GM12878 (cell line): ENCODE measurements around the gene MAP3K5. TPM values are rescaled to one million over a fixed set of nuclear protein-coding genes. Genes with fewer than 3 reads are reported as not detected.

Experiments used
- ATAC-seq: fragments of 200-7000 bp; cut with Tn5 transposase; 3 replicates; pipeline ENCODE4 v1.9.1; 2020; ENCODE audit warnings: mild to moderate bottlenecking, moderate library complexity
- BruUV-seq: library from RNA; stranded (reverse); fragments of 400-500 nt; replicated peaks from 2 replicates; lab custom pipeline; 2021; lab: Mats Ljungman, UMichigan
- CTCF ChIA-PET: fragments of 300-600 bp; sonication (Branson Sonifier 250); formaldehyde crosslinking; extraction: SDS; loops from one replicate; lab custom pipeline; 2021; ENCODE audit warnings: inconsistent platforms; lab: Yijun Ruan, JAX
- POLR2A ChIA-PET: fragments of 350-600 bp; formaldehyde crosslinking; extraction: SDS; loops from one replicate; lab custom pipeline; 2021; ENCODE audit warnings: inconsistent platforms; lab: Charles Lee
- RAD21 ChIA-PET: fragments of 300-600 bp; sonication (Branson Sonifier 250); formaldehyde crosslinking; loops from one replicate; lab custom pipeline; 2023; ENCODE audit warnings: antibody characterized with exemption; ENCODE audit not compliant: unreplicated experiment; lab: Charles Lee
- SMC1A ChIA-PET: fragments of 300-600 bp; sonication (Branson Sonifier 250); formaldehyde crosslinking; loops from one replicate; lab custom pipeline; 2023; ENCODE audit not compliant: unreplicated experiment, uncharacterized antibody; lab: Charles Lee
- DNase-seq: peaks from one replicate; pipeline ENCODE4 v3.0.0-alpha.2; 2011; ENCODE audit warnings: low read depth, low spot score
- FAIRE-seq: peaks from 3 replicates; lab custom pipeline; 2011; peaks lifted over from hg19 to GRCh38; lab: Jason Lieb, UNC
- H2AFZ ChIP-seq: 2 replicates; pipeline ENCODE4 v1.6.0; 2011; ENCODE audit warnings: low read depth, low read length, control low read depth; ENCODE audit not compliant: control insufficient read depth
- H3K27ac ChIP-seq: 2 replicates; pipeline ENCODE4 v1.5.1; 2011; ENCODE audit warnings: control low read depth; ENCODE audit not compliant: control insufficient read depth, insufficient read depth
- H3K27me3 ChIP-seq, 2 experiments: replicated peaks in 1 of 2; 2 replicates each; pipeline versions ENCODE4 v1.6.0 to v1.6.1; 2011; ENCODE audit warnings: low read length in 1 of 2; ENCODE audit not compliant: control insufficient read depth in 2 of 2, insufficient read depth in 2 of 2
- H3K36me3 ChIP-seq, 2 experiments: 2 replicates each; pipeline ENCODE4 v1.5.1; 2011; ENCODE audit warnings: low read length in 1 of 2; ENCODE audit not compliant: control insufficient read depth in 2 of 2, insufficient read depth in 2 of 2
- H3K4me1 ChIP-seq: 2 replicates; pipeline ENCODE4 v1.6.1; 2011; ENCODE audit warnings: mild to moderate bottlenecking, low read length, moderate library complexity, mixed read lengths; ENCODE audit not compliant: control insufficient read depth, insufficient read depth
- H3K4me2 ChIP-seq: 2 replicates; pipeline ENCODE4 v1.6.0; 2011; ENCODE audit warnings: control low read depth; ENCODE audit not compliant: control insufficient read depth, insufficient read depth
- H3K4me3 ChIP-seq: fragments of 200-600 bp; sonication (generic); 2 replicates; pipeline ENCODE4 v1.5.1; 2016
- H3K79me2 ChIP-seq: 2 replicates; pipeline ENCODE4 v1.6.0; 2011; ENCODE audit warnings: low read length; ENCODE audit not compliant: control insufficient read depth, insufficient read depth
- H3K9ac ChIP-seq: 2 replicates; pipeline ENCODE4 v1.8.0; 2011; ENCODE audit warnings: low read length, control low read depth, mixed read lengths; ENCODE audit not compliant: control insufficient read depth, insufficient read depth
- H3K9me3 ChIP-seq: replicated peaks from 3 replicates; pipeline ENCODE4 v1.5.1; 2011; ENCODE audit warnings: mild to moderate bottlenecking, low read length; ENCODE audit not compliant: control insufficient read depth, insufficient read depth
- H4K20me1 ChIP-seq: 2 replicates; pipeline ENCODE4 v1.6.0; 2011; ENCODE audit not compliant: control insufficient read depth, insufficient read depth
- ETV6 ChIP-seq, 2 experiments: fragments of 450-650 bp in 1 of 2; IDR thresholded peaks in 1 of 2; conservative IDR thresholded peaks in 1 of 2; 2 replicates each; pipeline ENCODE4 v1.6.1; 2014; ENCODE audit warnings: antibody characterized with exemption in 1 of 2, borderline replicate concordance in 1 of 2, low read depth in 1 of 2, mild to moderate bottlenecking in 1 of 2, moderate library complexity in 1 of 2
- MLLT1 ChIP-seq: fragments of 450-650 bp; IDR thresholded peaks from 2 replicates; pipeline ENCODE4 v1.6.1; 2016; ENCODE audit warnings: mild to moderate bottlenecking
- NR2C1 ChIP-seq: fragments of 450-650 bp; IDR thresholded peaks from 2 replicates; pipeline ENCODE4 v1.6.1; 2017; ENCODE audit warnings: antibody characterized with exemption, mild to moderate bottlenecking, moderate library complexity
- NR2F1 ChIP-seq: fragments of 450-650 bp; conservative IDR thresholded peaks from 2 replicates; pipeline ENCODE4 v1.6.1; 2017; ENCODE audit warnings: mild to moderate bottlenecking
- POLR2A ChIP-seq: IDR thresholded peaks from 2 replicates; pipeline ENCODE4 v1.6.1; 2011; ENCODE audit warnings: low read depth, mild to moderate bottlenecking, low read length
- POLR2AphosphoS5 ChIP-seq: IDR thresholded peaks from 2 replicates; pipeline ENCODE4 v1.6.1; 2011; ENCODE audit warnings: mild to moderate bottlenecking, low read length, inconsistent platforms
- POU2F2 ChIP-seq: IDR thresholded peaks from 3 replicates; pipeline ENCODE4 v1.6.1; 2011; ENCODE audit warnings: low read depth, mild to moderate bottlenecking, low read length, borderline replicate concordance
- ZBTB40 ChIP-seq: fragments of 450-650 bp; IDR thresholded peaks from 2 replicates; pipeline ENCODE4 v1.6.1; 2016; ENCODE audit warnings: mild to moderate bottlenecking, moderate library complexity, borderline replicate concordance
- WGBS: methylation state at CpG from one replicate; pipeline ENCODE4 v1.1.6; 2016; ENCODE audit warnings: low lambda C conversion rate; ENCODE audit not compliant: insufficient replicate concordance, insufficient coverage; ENCODE audit errors: missing lambda C conversion rate; 5-methylcytosine and 5-hydroxymethylcytosine counted together
- in situ Hi-C: fragments of 300-500 bp; cut with MboI; formaldehyde crosslinking; loops from 9 replicates; pipeline ENCODE4 v1.14.3; 2018; ENCODE audit warnings: mixed read lengths
- intact Hi-C: fragments of 100-400 bp; cut with micrococcal nuclease; formaldehyde crosslinking; loops from one replicate; pipeline ENCODE4 v1.14.2; 2022; ENCODE audit not compliant: unreplicated experiment
- polyA plus RNA-seq, 11 experiments: library from polyadenylated mRNA; depleted of rRNA in 4 of 11; unstranded in 6 of 11; stranded (reverse) in 5 of 11; fragments of >200 nt; fragmentation: Nextera tagmentation in 4 of 11; fragmentation: Illumina TruSeq in 1 of 11; extraction: Ambion mirVana in 4 of 11; extraction: Trizol in 1 of 11; gene quantifications; 1 replicate in 1 of 11; 2 replicates in 10 of 11; pipeline versions ENCODE4 v1.2.1 to v1.2.3, GENCODE V29; 2011 to 2016; ENCODE audit warnings: inconsistent platforms in 2 of 11, missing spikeins in 2 of 11, low read depth in 1 of 11
- total RNA-seq, 4 experiments: library from RNA; depleted of rRNA in 3 of 4; stranded (reverse); fragments of >200 nt in 3 of 4; fragmentation: Illumina TruSeq in 1 of 4; extraction: Trizol in 1 of 4; gene quantifications; 2 replicates each; pipeline versions ENCODE4 v1.2.1 to v1.2.3, GENCODE V29; 2013 to 2021
- TF ChIP-seq, protein P1 (sequence below): fragments of 450-650 bp; IDR thresholded peaks from 2 replicates; pipeline ENCODE4 v1.6.1; 2017; ENCODE audit warnings: mild to moderate bottlenecking, moderate library complexity
- TF ChIP-seq, protein P2 (sequence below): fragments of 450-650 bp; IDR thresholded peaks from 2 replicates; pipeline ENCODE4 v1.6.1; 2017; ENCODE audit warnings: mild to moderate bottlenecking, low read depth, inconsistent platforms; ENCODE audit not compliant: poor library complexity, severe bottlenecking

Gene MAP3K5
- total and polyA plus RNA-seq, 10 of the 15 experiments (the other 5 are each of a cell fraction or from before 2014, with no cell fraction given) = 5.4 to 34.3 (median 26.4) TPM

- no peak for FAIRE-seq
- ChIA-PET RAD21 (interaction anchor here (0.6 to 4.4 kb wide), 14 partner anchors 11 to 39 kb away, joined by 3 to 59 read pairs (median 4); partner anchors contain the start of gene MAP3K5), SMC1A (interaction anchor here (0.8 to 19.4 kb wide), 12 partner anchors 10 to 109 kb away, joined by 3 to 370 read pairs (median 8); partner anchors contain the start of gene MAP3K5), POLR2A (interaction anchor here (0.6 to 4.0 kb wide), 10 partner anchors 10 to 40 kb away, joined by 3 to 43 read pairs (median 6); partner anchors contain the start of gene MAP3K5), CTCF (interaction anchor here (1.0 to 2.6 kb wide), 10 partner anchors 8 to 108 kb away, joined by 3 to 14 read pairs (median 4); partner anchors contain the start of gene MAP3K5)
- Histone ChIP-seq H3K36me3 (peaks cover 4 to 12% of the 10 kb centered on the region in 2 experiments; a peak in 3 of 4 replicates), H4K20me1 (no peaks in the 10 kb centered on the region), H3K4me3 (peak overlapping the region; percentile 19; the same call in 1 of the 2 replicates), H3K27ac (peak overlapping the region; percentile 93), H3K4me2 (peak overlapping the region; percentile 93), H3K79me2 (peaks cover 95% of the 10 kb centered on the region), H3K4me1 (peaks cover 54% of the 10 kb centered on the region), H3K9me3 (no peaks in the 10 kb centered on the region), H3K27me3 (no peaks in the 10 kb centered on the region), H3K9ac (no peak overlapping the region; the same call in 1 of the 2 replicates), H2AFZ (no peak overlapping the region)
- peak; percentile 40 for ATAC-seq
- BruUV-seq = no TSS peak
- intact Hi-C loops = no loop called here
- no peak for DNase-seq
- in situ Hi-C loops = no loop called here
- 74% methylated on average over 7 of the region's 7 CpGs for WGBS
- TF ChIP-seq POLR2A (peak; percentile 37), POLR2AphosphoS5 (peak; percentile 21; the same call in 1 of the 2 replicates), MLLT1 (peak; percentile 1; the same call in 1 of the 2 replicates), NR2C1 (peak; percentile 68), ETV6 (conservative IDR thresholded peaks at IDR 0.05 in 1 of 2, IDR thresholded peaks at IDR 0.05 in 1 of 2; ENCODE audit: borderline replicate concordance in 1 of 2, low read depth in 1 of 2) (no peak), ZBTB40 (no peak), NR2F1 (peak; percentile 89), POU2F2 (peak; percentile 15; the same call in 1 of the 3 replicates)
- TF ChIP-seq, protein P1, sequence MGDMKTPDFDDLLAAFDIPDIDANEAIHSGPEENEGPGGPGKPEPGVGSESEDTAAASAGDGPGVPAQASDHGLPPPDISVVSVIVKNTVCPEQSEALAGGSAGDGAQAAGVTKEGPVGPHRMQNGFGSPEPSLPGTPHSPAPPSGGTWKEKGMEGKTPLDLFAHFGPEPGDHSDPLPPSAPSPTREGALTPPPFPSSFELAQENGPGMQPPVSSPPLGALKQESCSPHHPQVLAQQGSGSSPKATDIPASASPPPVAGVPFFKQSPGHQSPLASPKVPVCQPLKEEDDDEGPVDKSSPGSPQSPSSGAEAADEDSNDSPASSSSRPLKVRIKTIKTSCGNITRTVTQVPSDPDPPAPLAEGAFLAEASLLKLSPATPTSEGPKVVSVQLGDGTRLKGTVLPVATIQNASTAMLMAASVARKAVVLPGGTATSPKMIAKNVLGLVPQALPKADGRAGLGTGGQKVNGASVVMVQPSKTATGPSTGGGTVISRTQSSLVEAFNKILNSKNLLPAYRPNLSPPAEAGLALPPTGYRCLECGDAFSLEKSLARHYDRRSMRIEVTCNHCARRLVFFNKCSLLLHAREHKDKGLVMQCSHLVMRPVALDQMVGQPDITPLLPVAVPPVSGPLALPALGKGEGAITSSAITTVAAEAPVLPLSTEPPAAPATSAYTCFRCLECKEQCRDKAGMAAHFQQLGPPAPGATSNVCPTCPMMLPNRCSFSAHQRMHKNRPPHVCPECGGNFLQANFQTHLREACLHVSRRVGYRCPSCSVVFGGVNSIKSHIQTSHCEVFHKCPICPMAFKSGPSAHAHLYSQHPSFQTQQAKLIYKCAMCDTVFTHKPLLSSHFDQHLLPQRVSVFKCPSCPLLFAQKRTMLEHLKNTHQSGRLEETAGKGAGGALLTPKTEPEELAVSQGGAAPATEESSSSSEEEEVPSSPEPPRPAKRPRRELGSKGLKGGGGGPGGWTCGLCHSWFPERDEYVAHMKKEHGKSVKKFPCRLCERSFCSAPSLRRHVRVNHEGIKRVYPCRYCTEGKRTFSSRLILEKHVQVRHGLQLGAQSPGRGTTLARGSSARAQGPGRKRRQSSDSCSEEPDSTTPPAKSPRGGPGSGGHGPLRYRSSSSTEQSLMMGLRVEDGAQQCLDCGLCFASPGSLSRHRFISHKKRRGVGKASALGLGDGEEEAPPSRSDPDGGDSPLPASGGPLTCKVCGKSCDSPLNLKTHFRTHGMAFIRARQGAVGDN = 0 out of 2 replicates have a peak, but pooled peaks have one; percentile 33
- TF ChIP-seq, protein P2, sequence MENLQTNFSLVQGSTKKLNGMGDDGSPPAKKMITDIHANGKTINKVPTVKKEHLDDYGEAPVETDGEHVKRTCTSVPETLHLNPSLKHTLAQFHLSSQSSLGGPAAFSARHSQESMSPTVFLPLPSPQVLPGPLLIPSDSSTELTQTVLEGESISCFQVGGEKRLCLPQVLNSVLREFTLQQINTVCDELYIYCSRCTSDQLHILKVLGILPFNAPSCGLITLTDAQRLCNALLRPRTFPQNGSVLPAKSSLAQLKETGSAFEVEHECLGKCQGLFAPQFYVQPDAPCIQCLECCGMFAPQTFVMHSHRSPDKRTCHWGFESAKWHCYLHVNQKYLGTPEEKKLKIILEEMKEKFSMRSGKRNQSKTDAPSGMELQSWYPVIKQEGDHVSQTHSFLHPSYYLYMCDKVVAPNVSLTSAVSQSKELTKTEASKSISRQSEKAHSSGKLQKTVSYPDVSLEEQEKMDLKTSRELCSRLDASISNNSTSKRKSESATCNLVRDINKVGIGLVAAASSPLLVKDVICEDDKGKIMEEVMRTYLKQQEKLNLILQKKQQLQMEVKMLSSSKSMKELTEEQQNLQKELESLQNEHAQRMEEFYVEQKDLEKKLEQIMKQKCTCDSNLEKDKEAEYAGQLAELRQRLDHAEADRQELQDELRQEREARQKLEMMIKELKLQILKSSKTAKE = peak; percentile 49
Observed at GRCh38 chr6:136752554-136752953, 39.7 kb downstream of the MAP3K5 start.
